ENCODE data around the gene KRTAP4-9. TPM values are rescaled to one million over a fixed set of nuclear protein-coding genes. Genes with fewer than 3 reads are reported as not detected.

The KRTAP4-9 gene
- total RNA-seq, 1 experiment from 2014 or later, result not detected

DNA sequence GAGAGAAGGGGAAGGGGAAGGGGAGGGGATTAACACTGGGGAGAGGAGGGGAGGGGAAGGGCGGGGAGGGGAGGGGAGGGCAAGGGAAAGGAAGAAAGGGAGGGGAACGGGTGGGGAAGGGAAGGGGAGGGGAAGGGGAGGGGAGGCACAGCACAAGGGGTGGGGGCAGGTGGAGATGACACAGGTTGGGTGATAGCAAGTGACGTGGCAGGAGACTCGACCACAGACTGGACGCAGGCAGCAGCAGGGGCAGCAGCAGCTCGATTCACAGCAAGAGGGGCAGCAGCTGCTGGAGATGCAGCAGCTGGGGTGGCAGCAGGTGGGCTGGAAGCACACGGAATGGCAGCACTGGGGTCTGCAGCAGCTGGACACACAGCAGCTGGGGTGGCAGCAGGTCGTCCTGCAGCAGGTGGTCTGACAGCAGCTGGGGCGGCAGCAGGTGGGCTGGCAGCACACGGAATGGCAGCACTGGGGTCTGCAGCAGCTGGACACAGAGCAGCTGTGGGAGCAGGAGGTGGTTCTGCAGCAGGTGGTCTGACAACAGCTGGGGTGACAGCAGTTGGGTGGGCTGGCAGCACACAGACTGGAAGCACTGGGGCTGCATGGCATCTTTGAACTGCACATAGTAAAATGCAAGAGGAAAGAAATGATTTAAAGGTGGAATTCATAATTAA, 3.5 kb upstream of the KRTAP4-9 start, which contains the start of gene KRTAP4-16:
TSS of gene KRTAP4-16 (minus strand) at position 624 of the 674 bp plus-strand sequence. CDS start at position 624, 0 bp downstream.
- H3K27me3 ChIP-seq (ENCODE audit: insufficient read depth, low read length), result no peaks in the 10 kb centered on the region
- BruUV-seq (replicated peaks), result no TSS peak
- H4K20me1 ChIP-seq (ENCODE audit: insufficient read depth), result no peaks in the 10 kb centered on the region
- peaks cover 0 to 4% of the 10 kb centered on the region in 2 experiments; a peak in 1 of 4 replicates for H3K36me3 ChIP-seq (ENCODE audit: control insufficient read depth in 1 of 2, insufficient read depth in 2 of 2, low read length in 2 of 2)
- peak within 1 kb of the TSS; percentile 19; the same call in 1 of the 2 replicates for H3K4me2 ChIP-seq (ENCODE audit: low read length)
- TF ChIP-seq CBX3 (IDR thresholded peaks at IDR 0.05; ENCODE audit: low read depth) (no peak), EZH2phosphoT487 (IDR thresholded peaks at IDR 0.05; ENCODE audit: borderline replicate concordance) (no peak), EZH2 (IDR thresholded peaks at IDR 0.05) (no peak), ELF1 (IDR thresholded peaks at IDR 0.05; ENCODE audit: borderline replicate concordance, low read depth) (no peak), ZNF274 (IDR thresholded peaks at IDR 0.05; ENCODE audit: low read depth, low read length) (no peak), SP1 (IDR thresholded peaks at IDR 0.05; ENCODE audit: low read depth) (no peak), POLR2AphosphoS5 (IDR thresholded peaks at IDR 0.05; ENCODE audit: low read depth, low read length) (no peak), MAX (IDR thresholded peaks at IDR 0.05) (no peak), EGR1 (IDR thresholded peaks at IDR 0.05; ENCODE audit: low read depth) (no peak), YY1 (IDR thresholded peaks at IDR 0.05; ENCODE audit: extremely low read depth, insufficient replicate concordance, low read depth, low read length) (no peak), SRF (IDR thresholded peaks at IDR 0.05; ENCODE audit: low read depth) (no peak), CEBPB (IDR thresholded peaks at IDR 0.05; ENCODE audit: low read depth) (no peak)
- TF ChIP-seq, protein P1, sequence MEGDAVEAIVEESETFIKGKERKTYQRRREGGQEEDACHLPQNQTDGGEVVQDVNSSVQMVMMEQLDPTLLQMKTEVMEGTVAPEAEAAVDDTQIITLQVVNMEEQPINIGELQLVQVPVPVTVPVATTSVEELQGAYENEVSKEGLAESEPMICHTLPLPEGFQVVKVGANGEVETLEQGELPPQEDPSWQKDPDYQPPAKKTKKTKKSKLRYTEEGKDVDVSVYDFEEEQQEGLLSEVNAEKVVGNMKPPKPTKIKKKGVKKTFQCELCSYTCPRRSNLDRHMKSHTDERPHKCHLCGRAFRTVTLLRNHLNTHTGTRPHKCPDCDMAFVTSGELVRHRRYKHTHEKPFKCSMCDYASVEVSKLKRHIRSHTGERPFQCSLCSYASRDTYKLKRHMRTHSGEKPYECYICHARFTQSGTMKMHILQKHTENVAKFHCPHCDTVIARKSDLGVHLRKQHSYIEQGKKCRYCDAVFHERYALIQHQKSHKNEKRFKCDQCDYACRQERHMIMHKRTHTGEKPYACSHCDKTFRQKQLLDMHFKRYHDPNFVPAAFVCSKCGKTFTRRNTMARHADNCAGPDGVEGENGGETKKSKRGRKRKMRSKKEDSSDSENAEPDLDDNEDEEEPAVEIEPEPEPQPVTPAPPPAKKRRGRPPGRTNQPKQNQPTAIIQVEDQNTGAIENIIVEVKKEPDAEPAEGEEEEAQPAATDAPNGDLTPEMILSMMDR (IDR thresholded peaks at IDR 0.05 in 2 of 3, conservative IDR thresholded peaks at IDR 0.05 in 1 of 3; ENCODE audit: borderline replicate concordance in 1 of 3, insufficient read depth in 1 of 3, low read depth in 2 of 3, low read length in 2 of 3), result no peak
- no peak within 1 kb of the TSS for H2AFZ ChIP-seq (ENCODE audit: low read depth, low read length, poor library complexity, severe bottlenecking)
- ChIA-PET POLR2A (no interaction called here), RAD21 (ENCODE audit: low non-redundant PET in 1 of 2, low total read pairs in 2 of 2, uncharacterized antibody in 2 of 2, unreplicated experiment in 2 of 2) (no interaction called here), CTCF (no interaction called here)
- H3K9ac ChIP-seq (ENCODE audit: low read length), result peak within 1 kb of the TSS; percentile 8; the same call in 1 of the 2 replicates
- peaks cover 13 to 56% of the 10 kb centered on the region in 2 experiments for H3K4me1 ChIP-seq (ENCODE audit: control insufficient read depth in 1 of 2, insufficient read depth in 2 of 2, low read length in 2 of 2)
- no peak within 1 kb of the TSS for H3K4me3 ChIP-seq (replicated peaks in 1 of 2; ENCODE audit: low read depth in 1 of 2, low read length in 2 of 2)
- no peak for DNase-seq (ENCODE audit: low read depth, low spot score)
- peak within 1 kb of the TSS; percentile 75 for H3K27ac ChIP-seq (ENCODE audit: low read depth, low read length)
- no peaks in the 10 kb centered on the region for H3K79me2 ChIP-seq (ENCODE audit: insufficient read depth, low read length)
- intact Hi-C loops (cut with micrococcal nuclease), result no loop called here
- no peaks in the 10 kb centered on the region for H3K9me3 ChIP-seq (ENCODE audit: control insufficient read depth in 1 of 2, insufficient read depth in 1 of 2, low read depth in 1 of 2, low read length in 2 of 2)
- no peak for ATAC-seq
- no peaks in the 10 kb centered on the region for H3K9me2 ChIP-seq (ENCODE audit: insufficient read depth)
